NCI-H2029 treated with DMSO at 0.1 percent for 48 hours (cell line): ENCODE results near the gene TACR1.

ENCODE experiments used
- DNase-seq: peaks from one replicate; lab custom pipeline; 2025; lab: John Stamatoyannopoulos, UW

Gene TACR1

DNA sequence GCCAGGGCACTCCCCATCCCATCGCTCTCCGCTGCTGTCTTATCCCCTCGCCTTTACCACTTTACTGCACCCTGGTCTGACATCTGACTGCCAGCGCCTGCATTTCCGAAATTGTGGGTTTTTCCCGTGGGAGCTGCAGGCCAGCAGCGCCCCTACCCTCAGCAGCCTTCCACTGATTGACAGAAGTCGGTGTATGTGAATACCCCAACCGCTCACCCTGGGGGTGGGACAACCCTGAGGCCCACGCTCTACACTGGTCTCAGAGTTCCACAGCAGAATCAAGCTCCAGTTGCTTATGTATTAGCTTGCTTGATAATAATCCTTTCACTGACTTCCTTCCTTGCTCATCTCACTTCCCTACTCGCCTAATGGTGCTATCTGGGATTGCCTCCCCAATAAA is 178.8 kb downstream of the TACR1 start:
- DNase-seq, result no peak

DNA sequence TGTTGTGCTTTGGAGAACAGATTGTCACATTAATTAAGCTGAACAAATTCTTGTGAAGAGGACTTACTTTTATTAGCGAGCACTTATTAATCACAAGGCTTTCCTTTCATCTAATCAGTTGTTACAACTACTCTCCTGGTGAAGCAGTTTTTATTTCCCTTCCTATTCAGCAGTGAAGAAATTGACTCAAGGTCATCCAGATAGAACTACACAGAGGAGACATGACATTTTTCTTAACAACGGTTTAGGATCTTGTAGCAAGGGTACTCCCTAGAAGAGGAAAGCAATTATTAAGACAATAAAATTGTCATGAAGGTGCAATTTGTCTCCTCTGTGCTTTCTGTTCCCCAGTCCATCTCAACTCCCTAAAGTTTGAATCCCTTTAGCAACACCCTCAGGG is 179.5 kb downstream of the TACR1 start:
- DNase-seq, result no peak

DNA sequence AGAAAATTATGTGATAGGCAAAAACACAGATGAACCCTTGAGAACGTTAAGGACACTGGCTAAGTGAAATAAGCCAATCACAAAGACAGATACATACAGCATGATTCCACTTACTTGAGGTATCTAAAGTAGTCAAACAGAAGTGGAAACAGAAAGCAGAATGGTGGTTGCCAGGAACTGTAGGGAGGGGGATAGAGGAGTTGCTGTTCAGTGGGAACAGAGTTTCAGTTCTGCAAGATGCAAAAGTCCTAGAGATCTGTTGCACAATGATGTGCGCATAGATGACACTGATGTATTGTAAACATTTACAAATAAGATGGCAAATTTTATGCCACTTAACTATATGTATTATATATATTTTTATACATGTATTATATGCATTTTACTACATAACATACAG is 181.2 kb downstream of the TACR1 start:
- DNase-seq, result no peak

DNA sequence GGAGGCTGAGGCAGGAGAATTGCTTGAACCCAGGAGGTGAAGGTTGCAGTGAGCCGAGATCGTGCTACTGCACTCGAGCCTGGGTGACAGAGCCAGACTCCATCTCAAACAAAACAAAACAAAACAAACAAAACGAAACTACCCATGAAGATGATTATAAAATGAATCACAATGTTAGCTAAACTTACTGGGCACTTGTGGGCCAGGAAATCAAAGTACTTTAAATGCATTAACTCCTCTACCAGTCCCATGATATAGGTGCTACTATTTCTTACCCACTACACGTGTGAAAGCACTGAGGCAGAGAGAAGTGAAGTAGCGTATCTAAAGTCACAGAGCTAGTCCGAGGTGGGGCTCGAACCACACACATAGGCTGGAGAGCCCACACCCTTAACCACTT is 187.2 kb downstream of the TACR1 start:
- no peak for DNase-seq

DNA sequence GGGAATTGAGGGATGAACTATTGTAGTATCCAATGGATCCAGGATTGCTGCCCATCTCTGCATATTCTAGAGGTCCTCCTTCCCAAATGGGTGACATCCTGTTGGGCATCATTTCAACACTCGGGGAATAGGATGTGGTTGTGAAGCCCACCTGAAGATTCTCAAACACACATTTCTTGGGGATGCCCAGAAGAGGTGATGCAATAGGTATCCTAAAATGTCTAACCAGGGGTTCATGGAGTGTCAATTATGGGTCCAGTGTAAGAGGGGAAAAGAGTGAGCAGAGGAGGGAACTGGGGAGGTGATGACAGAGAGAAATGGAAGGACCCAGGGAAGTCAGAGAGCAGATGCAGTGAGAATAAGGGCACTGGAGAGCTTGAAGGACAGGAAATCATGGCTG is 188.7 kb downstream of the TACR1 start:
- no peak for DNase-seq

DNA sequence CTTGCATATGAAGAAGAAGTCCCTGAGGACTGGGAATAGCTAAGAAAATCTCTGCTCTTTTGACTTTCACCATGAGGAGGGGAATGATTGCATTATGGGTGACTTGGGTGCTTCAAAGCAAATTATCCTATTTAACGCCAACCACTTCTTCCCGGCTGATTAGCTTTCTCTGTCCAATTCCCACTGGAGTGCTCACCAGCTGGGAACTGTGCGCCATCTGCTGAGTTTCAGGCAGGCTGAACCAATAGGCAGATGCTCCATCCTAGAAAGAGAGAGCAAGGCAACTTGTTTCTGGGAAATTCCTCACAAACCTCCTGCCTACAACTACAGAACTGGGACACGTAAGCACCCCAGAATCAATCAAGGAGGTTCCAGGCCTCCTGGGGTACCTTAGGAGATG is 191.5 kb downstream of the TACR1 start:
- no peak for DNase-seq

DNA sequence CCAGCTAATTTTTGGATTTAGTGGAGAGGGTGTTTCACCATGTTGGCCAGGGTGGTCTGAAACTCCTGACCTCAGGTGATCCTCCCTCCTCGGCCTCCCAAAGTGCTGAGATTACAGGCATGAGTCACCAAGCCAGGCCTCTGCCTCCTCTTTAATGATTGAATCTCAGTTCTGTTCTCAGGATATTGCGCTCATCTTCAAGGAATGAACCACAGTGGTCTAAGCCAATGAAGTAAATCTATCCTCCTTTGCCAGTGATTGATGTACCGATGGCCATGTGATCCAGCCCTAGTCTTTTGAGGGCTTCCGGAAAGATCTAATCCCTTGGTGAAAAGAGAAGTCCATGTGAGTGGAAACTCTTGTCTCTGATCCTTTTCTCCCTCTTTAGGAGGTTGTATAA is 192.3 kb downstream of the TACR1 start:
- no peak for DNase-seq

DNA sequence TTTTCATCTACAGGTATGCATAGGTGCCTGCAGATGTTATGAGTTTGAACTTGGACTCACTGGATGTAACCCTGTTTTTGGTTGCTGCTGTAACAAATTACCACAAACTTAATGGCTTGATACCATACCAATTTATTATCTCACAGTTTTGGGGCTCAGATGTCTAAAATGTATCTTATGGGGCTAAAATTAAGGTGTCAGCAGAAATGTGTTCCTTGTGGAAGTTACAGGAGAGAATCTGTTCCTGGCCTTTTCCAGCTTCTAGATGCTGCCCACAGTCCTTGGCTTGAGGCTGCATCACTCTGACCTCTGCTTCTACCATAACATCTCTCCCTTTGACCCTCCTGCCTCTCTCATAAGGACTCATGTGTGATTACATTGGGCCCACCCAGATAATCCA is 193.3 kb downstream of the TACR1 start:
- DNase-seq, result no peak

DNA sequence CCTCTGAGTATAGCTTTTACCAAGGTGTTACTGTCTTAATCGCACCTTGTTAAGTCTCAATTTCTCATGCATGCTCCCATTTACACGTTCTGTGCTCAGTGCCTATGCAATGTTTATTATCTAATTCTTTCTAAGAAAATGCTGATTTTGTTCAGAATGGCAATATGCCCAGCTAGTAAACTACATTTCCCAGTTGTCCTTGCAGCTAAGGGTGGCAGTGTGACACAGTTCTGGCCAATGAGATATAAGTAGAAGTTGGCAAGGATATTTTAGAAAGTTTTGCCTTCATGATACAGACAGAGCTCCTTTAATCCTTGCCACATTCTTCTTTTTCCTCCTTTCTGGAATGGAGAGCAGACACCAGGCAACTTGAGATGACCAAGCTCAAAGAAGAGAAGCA is 195.5 kb downstream of the TACR1 start:
- no peak for DNase-seq

DNA sequence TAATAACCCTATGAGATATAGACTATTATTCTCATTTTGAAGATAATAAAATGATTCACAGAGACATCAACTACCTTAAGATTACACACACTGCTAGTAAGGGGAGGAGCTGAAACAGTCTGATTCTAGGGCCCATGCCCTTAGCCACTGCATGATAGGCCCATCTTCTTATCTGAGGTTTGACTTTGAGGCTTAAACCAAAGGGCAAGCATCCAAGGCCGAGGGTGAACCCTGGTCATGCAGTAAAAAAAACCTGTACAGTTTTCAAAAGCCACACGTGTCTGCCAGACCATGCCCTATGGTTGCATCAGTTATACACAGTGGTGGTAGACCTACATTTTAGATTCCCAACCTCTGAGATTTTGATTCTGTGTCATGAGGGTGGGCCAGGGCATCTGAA is 196.0 kb downstream of the TACR1 start:
- no peak for DNase-seq

DNA sequence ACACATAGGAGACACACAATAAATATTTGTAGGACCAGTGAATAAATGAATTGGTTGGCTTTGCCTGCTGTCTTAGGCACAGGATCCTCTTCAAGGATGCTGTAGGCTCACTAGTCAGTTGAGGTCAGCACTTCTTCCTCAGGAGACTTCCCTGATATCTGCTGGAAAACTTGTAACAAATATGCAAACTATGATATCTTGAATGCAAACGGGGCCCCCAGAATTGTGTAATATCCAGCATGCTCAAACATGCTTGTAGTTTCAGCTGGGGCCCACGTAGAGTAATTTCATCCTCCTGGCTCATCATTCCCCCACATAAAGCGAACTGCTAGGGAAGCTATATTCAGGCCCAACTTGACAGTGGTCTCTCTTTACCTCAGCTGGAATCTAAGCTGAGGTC is 197.3 kb downstream of the TACR1 start:
- no peak for DNase-seq

DNA sequence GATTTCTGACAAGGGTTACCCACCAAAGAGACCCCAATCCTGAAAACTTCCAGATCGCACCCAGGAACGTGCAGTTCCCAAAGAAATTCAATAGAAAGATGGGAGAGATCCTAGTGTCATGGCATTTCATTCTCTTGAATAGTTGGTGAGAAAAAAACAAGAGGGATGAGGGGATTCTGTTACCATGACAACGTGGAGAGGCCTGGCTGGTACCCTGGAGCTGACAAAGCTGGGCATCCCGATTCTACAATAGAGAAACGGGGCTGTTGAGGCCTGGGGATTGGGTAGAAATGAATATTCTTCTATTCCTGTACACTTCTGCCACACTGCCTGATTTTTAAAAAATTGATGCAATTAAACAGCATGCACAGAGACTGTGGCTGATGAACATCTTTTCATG is 199.9 kb downstream of the TACR1 start:
- DNase-seq, result no peak
